ENCODE results near the gene FGD2. TPM values are rescaled to one million over a fixed set of nuclear protein-coding genes. Genes with fewer than 3 reads are reported as not detected.
"Not testable (repeated sequence)": the region's sequence is repeated elsewhere in the genome, so short reads cannot be mapped to it uniquely, and the experiment has no call there.

The FGD2 gene
- total RNA-seq, 2 experiments from 2014 or later, result 1.4 to 1.6 TPM

- intact Hi-C loops (cut with micrococcal nuclease), result loop anchor here (10.0 kb wide), 1 partner anchor 104 kb away; the partner anchor contains the start of gene C6orf89
- H3K36me3 Mint-ChIP-seq (ENCODE audit: low read depth), result no peaks in the 10 kb centered on the region
Measured at GRCh38 chr6:36989264-36989663, 16.2 kb upstream of the FGD2 start.

GRCh38 chr6:36990401-36990800, 15.1 kb upstream of the FGD2 start:
- H3K36me3 Mint-ChIP-seq (ENCODE audit: low read depth); H3K4me3 Mint-ChIP-seq; H3K27ac Mint-ChIP-seq; ATAC-seq; DNase-seq; H3K9me3 Mint-ChIP-seq; intact Hi-C loops (cut with micrococcal nuclease); H3K4me1 Mint-ChIP-seq (ENCODE audit: low read depth); H3K27me3 Mint-ChIP-seq: not testable (repeated sequence)
- POLR2A ChIA-PET, result interaction anchor here (0.7 to 1.2 kb wide), 2 partner anchors 22 to 105 kb away, joined by 3 read pairs; partner anchors contain the start of gene C6orf89
- CTCF ChIA-PET, result interaction anchor here (0.9 to 1.2 kb wide), 2 partner anchors 13 to 28 kb away, joined by 3 to 5 read pairs; no protein-coding TSS in a partner anchor

More at GRCh38 chr6:36989264-36989663, 16.2 kb upstream of the FGD2 start:
- no peak for ATAC-seq
- no peak for TF ChIP-seq CTCF (IDR thresholded peaks at IDR 0.05)
- ChIA-PET POLR2A (interaction anchor here (1.2 kb wide), 1 partner anchor 104 kb away, joined by 3 read pairs; the partner anchor contains the start of gene C6orf89), CTCF (interaction anchor here (0.7 to 1.3 kb wide), 3 partner anchors 10 to 33 kb away, joined by 3 read pairs; no protein-coding TSS in a partner anchor)
- Mint-ChIP-seq H3K4me3 (no peak overlapping the region), H3K27ac (no peak overlapping the region), H3K9me3 (no peaks in the 10 kb centered on the region), H3K27me3 (peaks cover 6% of the 10 kb centered on the region), H3K4me1 (ENCODE audit: low read depth) (peaks cover 5% of the 10 kb centered on the region)
- DNase-seq, result no peak

- no peak overlapping the region for H3K4me3 Mint-ChIP-seq
- H3K4me1 Mint-ChIP-seq (ENCODE audit: low read depth), result no peaks in the 10 kb centered on the region
- ATAC-seq, result no peak
- intact Hi-C loops (cut with micrococcal nuclease), result no loop called here
- H3K9me3 Mint-ChIP-seq, result no peaks in the 10 kb centered on the region
- DNase-seq, result no peak
- H3K27ac Mint-ChIP-seq, result no peak overlapping the region
- no peak for TF ChIP-seq CTCF (IDR thresholded peaks at IDR 0.05)
- no peaks in the 10 kb centered on the region for H3K36me3 Mint-ChIP-seq (ENCODE audit: low read depth)
- peaks cover 6% of the 10 kb centered on the region for H3K27me3 Mint-ChIP-seq
- ChIA-PET CTCF (no interaction called here), POLR2A (interaction anchor here (0.6 kb wide), 1 partner anchor 473 kb away, joined by 3 read pairs; no protein-coding TSS in a partner anchor)
Measured at GRCh38 chr6:36997811-36998722, 7.4 kb upstream of the FGD2 start.

- Mint-ChIP-seq H3K36me3 (ENCODE audit: low read depth) (no peaks in the 10 kb centered on the region), H3K27me3 (peaks cover 3% of the 10 kb centered on the region), H3K9me3 (no peaks in the 10 kb centered on the region), H3K4me3 (no peak overlapping the region), H3K27ac (no peak overlapping the region), H3K4me1 (ENCODE audit: low read depth) (no peaks in the 10 kb centered on the region)
- intact Hi-C loops (cut with micrococcal nuclease), result no loop called here
- ChIA-PET POLR2A (no interaction called here), CTCF (no interaction called here)
- DNase-seq, result no peak
- no peak for ATAC-seq
- TF ChIP-seq CTCF (IDR thresholded peaks at IDR 0.05), result no peak
Measured at GRCh38 chr6:36998723-36999038, 6.8 kb upstream of the FGD2 start.

GRCh38 chr6:36999061-36999750, 6.2 kb upstream of the FGD2 start:
- Mint-ChIP-seq H3K27ac (no peak overlapping the region), H3K9me3 (no peaks in the 10 kb centered on the region), H3K27me3 (peaks cover 3% of the 10 kb centered on the region), H3K36me3 (ENCODE audit: low read depth) (no peaks in the 10 kb centered on the region), H3K4me3 (no peak overlapping the region), H3K4me1 (ENCODE audit: low read depth) (no peaks in the 10 kb centered on the region)
- no peak for ATAC-seq
- DNase-seq, result no peak
- POLR2A ChIA-PET, result no interaction called here
- intact Hi-C loops (cut with micrococcal nuclease), result no loop called here
- CTCF ChIA-PET, result no interaction called here
- no peak for TF ChIP-seq CTCF (IDR thresholded peaks at IDR 0.05)
